MCF 10A (cell line): ENCODE measurements around the gene NGDN. TPM values are rescaled to one million over a fixed set of nuclear protein-coding genes. Genes with fewer than 3 reads are reported as not detected.

Experiments
- BruUV-seq: library from RNA; stranded (reverse); fragments of 400-500 nt; replicated peaks from 2 replicates; lab custom pipeline; 2021; lab: Mats Ljungman, UMichigan
- CTCF ChIA-PET: fragments of 300-600 bp; sonication (Branson Sonifier 250); formaldehyde crosslinking; extraction: SDS; loops from one replicate; lab custom pipeline; 2021; ENCODE audit warnings: antibody characterized with exemption, inconsistent platforms; lab: Yijun Ruan, JAX
- POLR2A ChIA-PET: fragments of 300-600, 350-650 bp; sonication (Branson Sonifier 250); formaldehyde crosslinking; extraction: SDS; loops from one replicate; lab custom pipeline; 2020; ENCODE audit warnings: antibody characterized with exemption, inconsistent platforms; lab: Yijun Ruan, JAX
- DNase-seq: peaks from one replicate; pipeline ENCODE4 v3.0.0-alpha.2; 2018; ENCODE audit not compliant: unreplicated experiment
- H3K27ac Mint-ChIP-seq: one replicate; pipeline ENCODE4 v1.8.0; 2022; ENCODE audit warnings: mild to moderate bottlenecking, low read depth, mixed read lengths; ENCODE audit not compliant: unreplicated experiment
- H3K27me3 Mint-ChIP-seq: one replicate; pipeline ENCODE4 v1.8.0; 2022; ENCODE audit warnings: mixed read lengths; ENCODE audit not compliant: insufficient read depth, unreplicated experiment
- H3K36me3 Mint-ChIP-seq: one replicate; pipeline ENCODE4 v1.8.0; 2022; ENCODE audit warnings: mild to moderate bottlenecking, moderate library complexity, mixed read lengths; ENCODE audit not compliant: insufficient read depth, unreplicated experiment
- H3K4me1 Mint-ChIP-seq: one replicate; pipeline ENCODE4 v1.8.0; 2022; ENCODE audit warnings: mixed read lengths; ENCODE audit not compliant: insufficient read depth, unreplicated experiment
- H3K4me3 Mint-ChIP-seq: one replicate; pipeline ENCODE4 v1.8.0; 2022; ENCODE audit warnings: mild to moderate bottlenecking, moderate library complexity, mixed read lengths; ENCODE audit not compliant: unreplicated experiment
- H3K9me3 Mint-ChIP-seq: one replicate; pipeline ENCODE4 v1.8.0; 2022; ENCODE audit warnings: mixed read lengths; ENCODE audit not compliant: unreplicated experiment
- intact Hi-C: fragments of 100-400 bp; cut with micrococcal nuclease; formaldehyde crosslinking; loops from 2 replicates; pipeline ENCODE4 v1.14.1; 2022
- total RNA-seq: library from RNA; stranded (reverse); gene quantifications from 2 replicates; pipeline ENCODE4 v1.2.3, GENCODE V29; 2022
- TF ChIP-seq, protein P1 (sequence below): fragments of 200-600 bp; IDR thresholded peaks from one replicate; pipeline ENCODE4 v1.8.0; 2022; ENCODE audit warnings: antibody characterized with exemption, mild to moderate bottlenecking; ENCODE audit not compliant: unreplicated experiment

The NGDN gene
- total RNA-seq, 1 experiment from 2014 or later: 46.8 TPM

DNA sequence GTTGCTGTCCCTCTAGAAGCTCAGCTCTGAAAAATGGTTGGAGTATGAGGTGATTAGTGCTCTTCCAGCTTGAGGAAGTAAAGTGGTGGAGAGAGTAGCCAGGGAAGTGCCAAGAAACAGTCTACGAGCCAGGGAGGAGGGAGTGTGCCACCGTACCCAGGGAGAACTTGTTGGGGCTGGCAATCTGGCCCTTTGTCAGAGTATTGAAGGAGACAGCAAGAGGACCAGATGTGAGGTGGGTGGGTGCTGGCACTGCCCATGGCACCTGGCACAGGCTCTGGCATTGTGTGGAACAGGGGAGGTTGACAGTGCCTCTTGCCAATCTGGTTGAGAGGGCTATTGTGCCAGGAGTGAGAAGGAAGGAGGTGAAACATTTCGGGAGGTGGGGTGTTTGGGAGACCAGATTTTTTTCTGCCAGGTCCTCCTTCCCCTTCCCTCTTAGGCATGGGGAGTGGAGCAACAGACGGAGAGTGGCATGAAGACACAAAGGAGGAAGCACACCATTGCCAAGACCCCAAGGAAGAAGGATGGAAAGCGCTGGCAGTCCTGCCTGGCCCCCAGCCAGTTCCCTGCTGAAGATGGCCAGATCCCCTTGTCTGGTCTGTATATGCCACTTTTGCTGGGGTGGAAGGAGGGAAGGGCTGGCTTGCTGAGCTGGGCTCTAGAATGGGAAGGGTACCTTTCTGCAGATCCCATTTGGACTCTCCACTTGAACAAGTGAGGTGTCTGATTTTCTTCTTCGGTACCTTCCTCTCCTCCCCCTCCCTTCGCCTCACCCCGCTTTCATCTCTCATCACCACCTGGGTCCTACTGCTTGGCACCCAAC is 44.5 kb downstream of the NGDN start:
- no peaks in the 10 kb centered on the region for H3K36me3 Mint-ChIP-seq
- H3K4me1 Mint-ChIP-seq: no peaks in the 10 kb centered on the region
- BruUV-seq: no TSS peak
- intact Hi-C loops: no loop called here
- ChIA-PET CTCF (no interaction called here), POLR2A (no interaction called here)
- no peak overlapping the region for H3K27ac Mint-ChIP-seq
- DNase-seq: no peak
- no peak overlapping the region for H3K4me3 Mint-ChIP-seq
- H3K9me3 Mint-ChIP-seq: no peaks in the 10 kb centered on the region
- H3K27me3 Mint-ChIP-seq: no peaks in the 10 kb centered on the region
- TF ChIP-seq, protein P1, sequence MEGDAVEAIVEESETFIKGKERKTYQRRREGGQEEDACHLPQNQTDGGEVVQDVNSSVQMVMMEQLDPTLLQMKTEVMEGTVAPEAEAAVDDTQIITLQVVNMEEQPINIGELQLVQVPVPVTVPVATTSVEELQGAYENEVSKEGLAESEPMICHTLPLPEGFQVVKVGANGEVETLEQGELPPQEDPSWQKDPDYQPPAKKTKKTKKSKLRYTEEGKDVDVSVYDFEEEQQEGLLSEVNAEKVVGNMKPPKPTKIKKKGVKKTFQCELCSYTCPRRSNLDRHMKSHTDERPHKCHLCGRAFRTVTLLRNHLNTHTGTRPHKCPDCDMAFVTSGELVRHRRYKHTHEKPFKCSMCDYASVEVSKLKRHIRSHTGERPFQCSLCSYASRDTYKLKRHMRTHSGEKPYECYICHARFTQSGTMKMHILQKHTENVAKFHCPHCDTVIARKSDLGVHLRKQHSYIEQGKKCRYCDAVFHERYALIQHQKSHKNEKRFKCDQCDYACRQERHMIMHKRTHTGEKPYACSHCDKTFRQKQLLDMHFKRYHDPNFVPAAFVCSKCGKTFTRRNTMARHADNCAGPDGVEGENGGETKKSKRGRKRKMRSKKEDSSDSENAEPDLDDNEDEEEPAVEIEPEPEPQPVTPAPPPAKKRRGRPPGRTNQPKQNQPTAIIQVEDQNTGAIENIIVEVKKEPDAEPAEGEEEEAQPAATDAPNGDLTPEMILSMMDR: no peak

DNA sequence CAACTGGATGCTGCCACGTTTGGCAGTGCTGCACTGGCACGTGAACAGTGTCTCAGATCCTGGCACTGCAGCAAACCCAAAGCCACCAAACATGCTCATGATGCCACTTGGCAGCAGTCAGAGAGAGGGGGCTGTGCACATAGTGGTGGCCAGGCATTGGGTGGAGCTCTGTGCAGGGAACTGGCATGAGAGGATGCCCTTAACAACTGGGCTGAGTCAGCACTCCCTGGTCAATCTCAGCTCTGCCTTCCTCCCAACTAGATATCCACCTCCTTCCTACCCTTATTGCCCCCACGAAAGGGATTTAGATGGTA is 45.1 kb downstream of the NGDN start:
- Mint-ChIP-seq H3K9me3 (no peaks in the 10 kb centered on the region), H3K27me3 (no peaks in the 10 kb centered on the region), H3K27ac (no peak overlapping the region), H3K4me3 (no peak overlapping the region), H3K36me3 (no peaks in the 10 kb centered on the region), H3K4me1 (no peaks in the 10 kb centered on the region)
- no TSS peak for BruUV-seq
- ChIA-PET CTCF (no interaction called here), POLR2A (no interaction called here)
- intact Hi-C loops: no loop called here
- TF ChIP-seq, protein P1: no peak
- DNase-seq: no peak

DNA sequence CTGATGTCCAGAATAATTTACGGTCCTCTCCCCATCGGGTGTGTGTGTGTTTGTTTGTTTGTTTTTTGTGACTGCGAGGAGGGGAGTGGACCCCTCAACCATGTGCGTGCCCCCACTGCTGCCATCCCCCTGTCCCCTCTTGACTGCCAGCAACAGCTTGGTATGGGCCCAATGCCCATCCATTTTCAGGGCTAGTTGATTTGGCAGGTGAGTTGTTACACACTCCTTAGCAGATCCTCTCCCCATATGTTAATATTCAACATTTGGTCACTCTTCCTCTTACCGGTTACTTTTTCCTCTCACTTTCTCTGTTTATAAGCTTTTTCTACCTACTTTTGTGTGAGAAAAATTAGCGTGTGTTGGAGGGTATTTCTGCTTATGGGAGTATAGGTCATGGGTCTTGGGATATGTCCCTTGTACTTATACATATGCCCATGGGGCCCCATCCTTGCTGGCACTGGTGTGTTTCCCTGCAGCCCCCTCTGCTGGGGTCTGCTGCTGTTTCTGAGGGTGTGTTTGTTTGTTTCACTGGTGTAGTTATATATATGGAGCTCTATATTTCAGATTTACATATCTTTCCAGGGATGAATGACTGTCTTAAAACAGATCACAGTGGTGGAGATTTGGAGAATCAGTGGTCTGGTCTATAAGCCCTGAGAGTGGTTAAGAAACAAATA is 48.3 kb downstream of the NGDN start:
- Mint-ChIP-seq H3K4me1 (no peaks in the 10 kb centered on the region), H3K4me3 (no peak overlapping the region), H3K27ac (no peak overlapping the region), H3K9me3 (no peaks in the 10 kb centered on the region), H3K36me3 (peaks cover 4% of the 10 kb centered on the region), H3K27me3 (no peaks in the 10 kb centered on the region)
- ChIA-PET POLR2A (interaction anchor here (0.7 kb wide), 1 partner anchor 145 kb away, joined by 3 read pairs; the partner anchor contains the start of gene IL25), CTCF (interaction anchor here (0.7 kb wide), 1 partner anchor 8 kb away, joined by 3 read pairs; no protein-coding TSS in a partner anchor)
- TF ChIP-seq, protein P1: no peak
- no TSS peak for BruUV-seq
- DNase-seq: no peak
- intact Hi-C loops: no loop called here

DNA sequence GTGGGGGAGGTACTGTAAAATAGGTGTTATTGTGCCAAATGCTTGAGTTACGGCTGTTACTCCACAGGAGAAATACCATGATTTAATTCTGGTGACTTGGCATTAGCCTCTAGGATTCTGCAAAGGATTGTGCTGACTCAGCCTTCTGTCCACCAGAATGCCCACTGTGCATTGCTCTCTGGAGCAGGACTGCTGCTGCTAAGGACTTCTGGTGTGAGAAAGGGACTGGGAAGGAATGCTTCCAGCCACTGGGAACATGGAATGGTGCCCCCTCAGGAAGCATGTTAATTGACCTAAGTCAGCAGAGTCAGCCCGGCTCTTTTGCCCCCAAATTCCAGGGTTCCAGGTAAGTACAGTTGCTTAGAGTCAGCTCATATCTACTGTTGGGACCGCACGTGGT is 49.2 kb downstream of the NGDN start:
- CTCF ChIA-PET: no interaction called here
- Mint-ChIP-seq H3K36me3 (peaks cover 4% of the 10 kb centered on the region), H3K27ac (no peak overlapping the region), H3K9me3 (no peaks in the 10 kb centered on the region), H3K27me3 (no peaks in the 10 kb centered on the region), H3K4me3 (no peak overlapping the region), H3K4me1 (no peaks in the 10 kb centered on the region)
- TF ChIP-seq, protein P1: no peak
- no peak for DNase-seq
- no TSS peak for BruUV-seq
- intact Hi-C loops: no loop called here
- POLR2A ChIA-PET: interaction anchor here (0.6 kb wide), 1 partner anchor 37 kb away, joined by 3 read pairs; no protein-coding TSS in a partner anchor
